ENCODE results near the gene MYMX. TPM values are rescaled to one million over a fixed set of nuclear protein-coding genes. Genes with fewer than 3 reads are reported as not detected.
"Not testable (repeated sequence)": the region's sequence is repeated elsewhere in the genome, so short reads cannot be mapped to it uniquely, and the experiment has no call there.

Gene MYMX
- total RNA-seq, 1 donor from 2014 or later, result not detected

- DNase-seq (ENCODE audit: extremely low spot score in 2 of 2), result no peak
- intact Hi-C loops (cut with DNase I), result no loop called here
- no peaks in the 10 kb centered on the region for H3K9me3 ChIP-seq
- H3K4me1 ChIP-seq, result no peaks in the 10 kb centered on the region
- no peaks in the 10 kb centered on the region for H3K27me3 ChIP-seq
- TF ChIP-seq POLR2AphosphoS5 (IDR thresholded peaks at IDR 0.05; ENCODE audit: insufficient read depth in 1 of 2, low read depth in 1 of 2) (no peak), POLR2A (IDR thresholded peaks at IDR 0.05) (no peak), CTCF (IDR thresholded peaks at IDR 0.05) (no peak)
- H3K4me3 ChIP-seq, result no peak overlapping the region
- no peaks in the 10 kb centered on the region for H3K36me3 ChIP-seq
- peak overlapping the region; percentile 29 for H3K27ac ChIP-seq
Measured at GRCh38 chr6:44178424-44179071, 38.2 kb upstream of the MYMX start.

- H3K4me1 ChIP-seq, result no peaks in the 10 kb centered on the region
- intact Hi-C loops (cut with DNase I), result no loop called here
- TF ChIP-seq POLR2A (IDR thresholded peaks at IDR 0.05), result no peak
- no peak for TF ChIP-seq CTCF (IDR thresholded peaks at IDR 0.05)
- no peak for TF ChIP-seq POLR2AphosphoS5 (IDR thresholded peaks at IDR 0.05; ENCODE audit: insufficient read depth in 1 of 2, low read depth in 1 of 2)
- H3K9me3 ChIP-seq, result no peaks in the 10 kb centered on the region
- no peaks in the 10 kb centered on the region for H3K36me3 ChIP-seq
- DNase-seq (ENCODE audit: extremely low spot score in 2 of 2), result no peak
- H3K27me3 ChIP-seq, result no peaks in the 10 kb centered on the region
- no peak overlapping the region for H3K4me3 ChIP-seq
- no peak overlapping the region for H3K27ac ChIP-seq
Measured at GRCh38 chr6:44179072-44179536, 37.6 kb upstream of the MYMX start.

DNA sequence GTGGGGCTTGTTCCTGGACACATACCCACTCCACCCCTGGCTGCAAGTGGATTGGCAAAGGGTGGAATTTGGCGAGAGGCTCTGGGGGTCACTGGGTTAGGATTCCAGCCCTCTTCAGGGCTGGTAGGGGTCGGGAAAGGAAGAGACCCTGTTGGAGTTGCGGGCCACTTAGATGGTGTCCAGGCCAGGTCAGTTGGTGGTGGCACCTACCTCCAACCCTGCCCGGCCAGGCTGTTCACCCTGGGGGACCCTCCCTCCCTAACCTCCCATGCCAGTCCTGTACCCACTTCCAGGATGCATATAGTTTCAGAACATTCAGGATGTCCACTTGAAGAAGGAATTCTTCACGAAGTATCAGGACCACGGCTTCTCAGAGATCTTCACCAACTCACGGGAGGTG lies 37.1 kb upstream of the MYMX start:
- no peaks in the 10 kb centered on the region for H3K4me1 ChIP-seq
- TF ChIP-seq POLR2AphosphoS5 (IDR thresholded peaks at IDR 0.05; ENCODE audit: insufficient read depth in 1 of 2, low read depth in 1 of 2), result no peak
- TF ChIP-seq POLR2A (IDR thresholded peaks at IDR 0.05), result no peak
- TF ChIP-seq CTCF (IDR thresholded peaks at IDR 0.05), result no peak
- intact Hi-C loops (cut with DNase I), result no loop called here
- no peaks in the 10 kb centered on the region for H3K27me3 ChIP-seq
- H3K27ac ChIP-seq, result no peak overlapping the region
- no peak overlapping the region for H3K4me3 ChIP-seq
- H3K36me3 ChIP-seq, result no peaks in the 10 kb centered on the region
- DNase-seq (ENCODE audit: extremely low spot score in 2 of 2), result no peak
- H3K9me3 ChIP-seq, result no peaks in the 10 kb centered on the region

DNA sequence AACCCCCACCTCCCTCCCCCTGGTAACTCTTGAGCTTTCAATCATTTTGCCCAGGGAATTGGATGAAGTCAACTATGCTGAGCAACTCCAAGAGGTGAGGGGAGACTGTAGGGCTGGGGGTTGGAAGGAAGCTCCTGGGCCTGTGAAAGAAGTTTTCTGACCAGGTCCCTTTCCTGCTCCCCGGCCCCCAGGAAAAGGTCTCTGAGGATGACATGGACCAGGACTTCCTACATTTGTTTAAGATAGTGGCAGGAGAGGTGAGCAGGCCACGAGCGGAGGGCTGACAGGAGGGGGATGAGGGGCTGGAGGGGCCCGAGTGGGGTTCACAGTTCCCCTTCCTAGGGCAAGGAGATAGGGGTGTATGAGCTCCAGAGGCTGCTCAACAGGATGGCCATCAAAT lies 36.3 kb upstream of the MYMX start:
- Histone ChIP-seq H3K27ac (no peak overlapping the region), H3K27me3 (no peaks in the 10 kb centered on the region), H3K4me3 (no peak overlapping the region), H3K36me3 (no peaks in the 10 kb centered on the region), H3K9me3 (no peaks in the 10 kb centered on the region), H3K4me1 (no peaks in the 10 kb centered on the region)
- intact Hi-C loops (cut with DNase I), result no loop called here
- DNase-seq (ENCODE audit: extremely low spot score in 2 of 2), result no peak
- TF ChIP-seq POLR2AphosphoS5 (IDR thresholded peaks at IDR 0.05; ENCODE audit: insufficient read depth in 1 of 2, low read depth in 1 of 2), result no peak
- no peak for TF ChIP-seq CTCF (IDR thresholded peaks at IDR 0.05)
- TF ChIP-seq POLR2A (IDR thresholded peaks at IDR 0.05), result no peak

DNA sequence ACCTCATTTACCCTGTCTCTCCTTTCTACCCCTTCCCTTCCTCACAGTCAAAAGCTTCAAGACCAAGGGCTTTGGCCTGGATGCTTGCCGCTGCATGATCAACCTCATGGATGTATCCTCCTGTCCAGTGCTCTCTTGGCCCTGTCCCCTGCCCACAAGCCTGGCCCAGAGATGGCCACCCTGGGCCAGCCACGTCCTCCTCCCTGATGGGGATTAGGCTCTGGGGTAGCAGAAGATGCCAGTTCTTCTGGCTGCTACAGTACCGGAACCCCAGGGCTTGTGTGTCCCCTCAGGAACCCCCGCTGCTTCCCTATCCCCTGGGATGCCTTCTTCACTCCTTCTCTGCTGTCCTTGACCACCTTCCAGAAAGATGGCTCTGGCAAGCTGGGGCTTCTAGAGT lies 35.8 kb upstream of the MYMX start:
- Histone ChIP-seq H3K36me3 (no peaks in the 10 kb centered on the region), H3K4me3 (no peak overlapping the region), H3K27ac (no peak overlapping the region), H3K4me1 (no peaks in the 10 kb centered on the region), H3K9me3 (no peaks in the 10 kb centered on the region), H3K27me3 (no peaks in the 10 kb centered on the region)
- TF ChIP-seq CTCF (IDR thresholded peaks at IDR 0.05) (no peak), POLR2AphosphoS5 (IDR thresholded peaks at IDR 0.05; ENCODE audit: insufficient read depth in 1 of 2, low read depth in 1 of 2) (no peak), POLR2A (IDR thresholded peaks at IDR 0.05) (no peak)
- intact Hi-C loops (cut with DNase I), result no loop called here
- no peak for DNase-seq (ENCODE audit: extremely low spot score in 2 of 2)

GRCh38 chr6:44181784-44182183 lies 34.9 kb upstream of the MYMX start:
- H3K27ac ChIP-seq; H3K36me3 ChIP-seq; intact Hi-C loops (cut with DNase I); H3K9me3 ChIP-seq; H3K27me3 ChIP-seq; H3K4me1 ChIP-seq; DNase-seq (ENCODE audit: extremely low spot score in 2 of 2); H3K4me3 ChIP-seq: not testable (repeated sequence)
